ENCODE results near the gene TMUB1.

TMUB1 gene

DNA sequence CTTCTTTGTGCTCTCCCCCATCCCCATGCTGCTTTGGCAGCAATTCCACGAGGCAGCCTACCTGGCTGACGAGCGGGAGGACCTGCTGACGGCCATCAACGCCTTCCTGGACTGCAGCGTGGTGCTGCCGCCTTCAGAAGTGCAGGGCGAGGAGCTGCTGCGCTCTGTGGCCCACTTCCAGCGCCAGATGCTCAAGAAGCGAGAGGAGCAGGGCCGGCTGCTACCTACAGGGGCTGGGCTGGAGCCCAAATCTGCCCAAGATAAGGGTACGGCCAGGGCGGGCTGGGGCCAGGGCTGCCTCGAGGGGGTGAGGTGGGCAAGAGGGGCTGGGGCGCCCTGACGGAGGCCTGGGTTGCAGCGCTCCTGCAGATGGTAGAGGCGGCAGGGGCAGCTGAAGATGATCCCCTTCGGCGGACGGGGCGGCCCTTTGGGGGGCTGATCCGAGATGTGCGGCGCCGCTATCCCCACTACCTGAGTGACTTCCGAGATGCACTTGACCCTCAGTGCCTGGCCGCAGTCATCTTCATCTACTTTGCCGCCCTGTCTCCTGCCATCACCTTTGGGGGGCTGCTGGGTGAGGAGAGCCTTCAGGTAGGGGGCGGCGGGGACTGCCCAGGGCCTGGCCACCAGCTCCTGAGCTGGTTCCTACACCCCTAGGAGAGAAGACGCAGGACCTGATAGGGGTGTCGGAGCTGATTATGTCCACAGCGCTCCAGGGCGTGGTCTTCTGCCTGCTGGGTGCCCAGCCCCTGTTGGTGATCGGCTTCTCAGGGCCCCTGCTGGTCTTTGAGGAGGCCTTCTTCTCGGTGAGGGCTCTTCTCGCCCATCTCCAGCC, 12.0 kb downstream of the TMUB1 start:
- H3K4me2 ChIP-seq (ENCODE audit: low read depth, low read length, poor library complexity, severe bottlenecking) = no peak overlapping the region
- H3F3A ChIP-seq (ENCODE audit: low read depth) = no peaks in the 10 kb centered on the region
- H3K36me3 ChIP-seq (ENCODE audit: insufficient read depth, low read length) = peaks cover 76% of the 10 kb centered on the region; the same call in 1 of the 2 replicates
- no peaks in the 10 kb centered on the region for H3K9me3 ChIP-seq (ENCODE audit: insufficient read depth, low read depth, low read length)
- H3K4me1 ChIP-seq (ENCODE audit: insufficient read depth, low read length, poor library complexity, severe bottlenecking) = no peaks in the 10 kb centered on the region
- H3K9me2 ChIP-seq (replicated peaks; ENCODE audit: low read depth, low read length) = no peaks in the 10 kb centered on the region
- TF ChIP-seq, protein P1, sequence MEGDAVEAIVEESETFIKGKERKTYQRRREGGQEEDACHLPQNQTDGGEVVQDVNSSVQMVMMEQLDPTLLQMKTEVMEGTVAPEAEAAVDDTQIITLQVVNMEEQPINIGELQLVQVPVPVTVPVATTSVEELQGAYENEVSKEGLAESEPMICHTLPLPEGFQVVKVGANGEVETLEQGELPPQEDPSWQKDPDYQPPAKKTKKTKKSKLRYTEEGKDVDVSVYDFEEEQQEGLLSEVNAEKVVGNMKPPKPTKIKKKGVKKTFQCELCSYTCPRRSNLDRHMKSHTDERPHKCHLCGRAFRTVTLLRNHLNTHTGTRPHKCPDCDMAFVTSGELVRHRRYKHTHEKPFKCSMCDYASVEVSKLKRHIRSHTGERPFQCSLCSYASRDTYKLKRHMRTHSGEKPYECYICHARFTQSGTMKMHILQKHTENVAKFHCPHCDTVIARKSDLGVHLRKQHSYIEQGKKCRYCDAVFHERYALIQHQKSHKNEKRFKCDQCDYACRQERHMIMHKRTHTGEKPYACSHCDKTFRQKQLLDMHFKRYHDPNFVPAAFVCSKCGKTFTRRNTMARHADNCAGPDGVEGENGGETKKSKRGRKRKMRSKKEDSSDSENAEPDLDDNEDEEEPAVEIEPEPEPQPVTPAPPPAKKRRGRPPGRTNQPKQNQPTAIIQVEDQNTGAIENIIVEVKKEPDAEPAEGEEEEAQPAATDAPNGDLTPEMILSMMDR (conservative IDR thresholded peaks at IDR 0.05; ENCODE audit: low read length) = no peak
- TF ChIP-seq EZH2phosphoT487 (IDR thresholded peaks at IDR 0.05; ENCODE audit: borderline replicate concordance) = no peak
- H2AFZ ChIP-seq (ENCODE audit: low read length) = no peak overlapping the region
- H3K9ac ChIP-seq (ENCODE audit: low read depth, low read length, poor library complexity, severe bottlenecking) = no peak overlapping the region
- no peaks in the 10 kb centered on the region for H3K79me2 ChIP-seq (ENCODE audit: insufficient read depth, low read length)
- no peak overlapping the region for H3K4me3 ChIP-seq (ENCODE audit: low read length, poor library complexity, severe bottlenecking)
- H3K27me3 ChIP-seq (ENCODE audit: insufficient read depth, low read length, poor library complexity, severe bottlenecking) = no peaks in the 10 kb centered on the region
- H4K20me1 ChIP-seq (ENCODE audit: insufficient read depth, low read length, poor library complexity, severe bottlenecking) = no peaks in the 10 kb centered on the region

DNA sequence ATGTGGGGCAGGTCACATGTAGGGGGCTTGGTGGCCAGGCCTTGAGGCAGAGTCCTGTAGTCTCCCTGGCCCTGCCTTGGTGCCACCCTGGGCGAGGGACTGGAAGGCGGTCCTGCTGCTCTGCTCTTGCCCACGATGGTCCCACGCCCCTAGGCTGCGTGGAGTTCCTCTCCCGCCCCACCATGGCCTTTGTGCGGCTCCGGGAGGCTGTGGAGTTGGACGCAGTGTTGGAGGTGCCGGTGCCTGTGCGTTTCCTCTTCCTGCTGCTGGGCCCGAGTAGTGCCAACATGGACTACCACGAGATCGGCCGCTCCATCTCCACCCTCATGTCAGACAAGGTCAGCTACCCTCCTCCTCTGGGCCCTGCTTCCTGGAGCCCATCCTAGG, 12.7 kb downstream of the TMUB1 start:
- Histone ChIP-seq H3K9ac (ENCODE audit: low read depth, low read length, poor library complexity, severe bottlenecking) (no peak overlapping the region), H3K4me3 (ENCODE audit: low read length, poor library complexity, severe bottlenecking) (no peak overlapping the region), H2AFZ (ENCODE audit: low read length) (no peak overlapping the region), H3K9me3 (ENCODE audit: insufficient read depth, low read depth, low read length) (no peaks in the 10 kb centered on the region), H3F3A (ENCODE audit: low read depth) (no peaks in the 10 kb centered on the region), H4K20me1 (ENCODE audit: insufficient read depth, low read length, poor library complexity, severe bottlenecking) (no peaks in the 10 kb centered on the region), H3K36me3 (ENCODE audit: insufficient read depth, low read length) (peaks cover 70% of the 10 kb centered on the region; the same call in 1 of the 2 replicates), H3K9me2 (replicated peaks; ENCODE audit: low read depth, low read length) (no peaks in the 10 kb centered on the region), H3K27me3 (ENCODE audit: insufficient read depth, low read length, poor library complexity, severe bottlenecking) (no peaks in the 10 kb centered on the region), H3K79me2 (ENCODE audit: insufficient read depth, low read length) (no peaks in the 10 kb centered on the region), H3K4me2 (ENCODE audit: low read depth, low read length, poor library complexity, severe bottlenecking) (no peak overlapping the region), H3K4me1 (ENCODE audit: insufficient read depth, low read length, poor library complexity, severe bottlenecking) (no peaks in the 10 kb centered on the region)
- no peak for TF ChIP-seq EZH2phosphoT487 (IDR thresholded peaks at IDR 0.05; ENCODE audit: borderline replicate concordance)
- TF ChIP-seq, protein P1 (conservative IDR thresholded peaks at IDR 0.05; ENCODE audit: low read length) = no peak

DNA sequence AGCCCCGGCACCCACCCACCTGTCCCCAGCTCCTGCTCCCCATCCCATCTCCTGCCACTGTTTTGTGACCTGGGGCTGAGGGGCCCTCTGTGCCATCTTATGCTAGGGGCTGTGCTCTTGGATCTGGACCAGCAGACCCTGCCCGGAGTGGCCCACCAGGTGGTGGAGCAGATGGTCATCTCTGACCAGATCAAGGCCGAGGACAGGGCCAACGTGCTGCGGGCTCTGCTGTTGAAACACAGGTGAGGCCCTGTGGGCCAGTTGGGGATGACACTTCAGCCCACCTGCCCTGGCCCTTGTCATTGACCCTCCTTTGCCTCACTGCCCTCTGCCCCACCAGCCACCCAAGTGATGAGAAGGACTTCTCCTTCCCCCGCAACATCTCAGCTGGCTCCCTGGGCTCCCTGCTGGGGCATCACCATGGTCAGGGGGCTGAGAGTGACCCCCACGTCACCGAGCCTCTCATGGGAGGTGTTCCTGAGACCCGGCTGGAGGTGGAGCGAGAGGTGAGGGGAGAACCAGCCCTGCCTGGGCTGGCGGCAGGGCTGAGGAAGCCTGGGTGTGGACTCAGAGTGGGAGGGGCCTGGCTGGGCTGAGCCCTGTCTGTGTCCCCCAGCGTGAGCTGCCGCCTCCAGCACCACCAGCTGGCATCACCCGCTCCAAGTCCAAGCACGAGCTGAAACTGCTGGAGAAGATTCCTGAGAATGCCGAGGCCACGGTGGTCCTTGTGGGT, 13.3 kb downstream of the TMUB1 start:
- no peaks in the 10 kb centered on the region for H3K4me1 ChIP-seq (ENCODE audit: insufficient read depth, low read length, poor library complexity, severe bottlenecking)
- H3K4me3 ChIP-seq (ENCODE audit: low read length, poor library complexity, severe bottlenecking) = no peak overlapping the region
- no peak overlapping the region for H2AFZ ChIP-seq (ENCODE audit: low read length)
- H3K9ac ChIP-seq (ENCODE audit: low read depth, low read length, poor library complexity, severe bottlenecking) = no peak overlapping the region
- no peaks in the 10 kb centered on the region for H4K20me1 ChIP-seq (ENCODE audit: insufficient read depth, low read length, poor library complexity, severe bottlenecking)
- H3K9me3 ChIP-seq (ENCODE audit: insufficient read depth, low read depth, low read length) = no peaks in the 10 kb centered on the region
- H3K4me2 ChIP-seq (ENCODE audit: low read depth, low read length, poor library complexity, severe bottlenecking) = no peak overlapping the region
- H3K36me3 ChIP-seq (ENCODE audit: insufficient read depth, low read length) = peaks cover 70% of the 10 kb centered on the region; the same call in 1 of the 2 replicates
- no peaks in the 10 kb centered on the region for H3F3A ChIP-seq (ENCODE audit: low read depth)
- no peaks in the 10 kb centered on the region for H3K79me2 ChIP-seq (ENCODE audit: insufficient read depth, low read length)
- TF ChIP-seq EZH2phosphoT487 (IDR thresholded peaks at IDR 0.05; ENCODE audit: borderline replicate concordance) = no peak
- TF ChIP-seq, protein P1 (conservative IDR thresholded peaks at IDR 0.05; ENCODE audit: low read length) = no peak
- no peaks in the 10 kb centered on the region for H3K9me2 ChIP-seq (replicated peaks; ENCODE audit: low read depth, low read length)
- no peaks in the 10 kb centered on the region for H3K27me3 ChIP-seq (ENCODE audit: insufficient read depth, low read length, poor library complexity, severe bottlenecking)
